Endothelial cell (in vitro differentiated cells): ENCODE data around the gene KRT82. TPM values are rescaled to one million over a fixed set of nuclear protein-coding genes. Genes with fewer than 3 reads are reported as not detected.

Experiments
- DNase-seq: peaks from one replicate; pipeline ENCODE4 v3.0.0; 2021; ENCODE audit warnings: low spot score
- H3K27ac Mint-ChIP-seq: one replicate; pipeline ENCODE4 v1.8.0; 2021; ENCODE audit warnings: mixed read lengths, inconsistent platforms; ENCODE audit not compliant: unreplicated experiment
- H3K27me3 Mint-ChIP-seq: one replicate; pipeline ENCODE4 v1.8.0; 2021; ENCODE audit warnings: mild to moderate bottlenecking, moderate library complexity, mixed read lengths, inconsistent platforms; ENCODE audit not compliant: unreplicated experiment
- H3K36me3 Mint-ChIP-seq: one replicate; pipeline ENCODE4 v1.8.0; 2021; ENCODE audit warnings: mild to moderate bottlenecking, low read depth, mixed read lengths, inconsistent platforms; ENCODE audit not compliant: unreplicated experiment
- H3K4me1 Mint-ChIP-seq: one replicate; pipeline ENCODE4 v1.8.0; 2021; ENCODE audit warnings: mild to moderate bottlenecking, mixed read lengths, inconsistent platforms; ENCODE audit not compliant: unreplicated experiment
- H3K4me3 Mint-ChIP-seq: one replicate; pipeline ENCODE4 v1.8.0; 2021; ENCODE audit warnings: mild to moderate bottlenecking, mixed read lengths, inconsistent platforms; ENCODE audit not compliant: unreplicated experiment
- H3K9me3 Mint-ChIP-seq: one replicate; pipeline ENCODE4 v1.8.0; 2021; ENCODE audit warnings: mixed read lengths, inconsistent platforms; ENCODE audit not compliant: unreplicated experiment
- total RNA-seq: library from RNA; stranded (reverse); fragmentation: NEBNext Ultra II Directional; extraction: Animal tissue kit (Norgen Biotek cat#: 25700); gene quantifications from one replicate; pipeline ENCODE4 v1.2.1, GENCODE V29; 2021; ENCODE audit not compliant: unreplicated experiment
- TF ChIP-seq, protein P1 (sequence below): fragments of 200-600 bp; sonication (generic); IDR thresholded peaks from one replicate; pipeline ENCODE4 v1.5.0; 2021; ENCODE audit warnings: antibody characterized with exemption; ENCODE audit not compliant: unreplicated experiment

KRT82 gene
- total RNA-seq, 1 donor from 2014 or later, result not detected

DNA sequence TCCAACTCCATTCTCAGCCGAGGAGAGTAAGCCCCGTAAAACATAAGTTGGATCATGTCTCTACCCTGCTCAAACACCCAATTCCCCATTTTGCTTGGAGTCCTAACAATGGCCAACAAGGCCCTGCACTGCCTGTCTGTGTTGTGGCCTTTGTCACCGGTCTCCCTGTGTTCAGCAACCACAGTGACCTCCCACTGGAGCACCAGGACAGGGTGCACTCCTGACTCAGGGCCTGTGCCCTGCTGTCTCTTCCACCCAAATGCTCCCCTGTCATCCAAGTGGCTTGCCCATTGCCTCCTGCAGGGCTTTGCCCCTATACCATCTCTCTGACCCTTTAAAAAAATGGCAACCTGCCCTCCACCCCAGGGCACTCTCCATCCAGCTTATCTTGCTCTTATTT is 34.4 kb downstream of the KRT82 start:
- no peaks in the 10 kb centered on the region for H3K36me3 Mint-ChIP-seq
- no peak overlapping the region for H3K27ac Mint-ChIP-seq
- peaks cover under 1% of the 10 kb centered on the region for H3K27me3 Mint-ChIP-seq
- no peak for DNase-seq
- no peaks in the 10 kb centered on the region for H3K4me1 Mint-ChIP-seq
- H3K4me3 Mint-ChIP-seq, result no peak overlapping the region
- no peaks in the 10 kb centered on the region for H3K9me3 Mint-ChIP-seq
- TF ChIP-seq, protein P1, sequence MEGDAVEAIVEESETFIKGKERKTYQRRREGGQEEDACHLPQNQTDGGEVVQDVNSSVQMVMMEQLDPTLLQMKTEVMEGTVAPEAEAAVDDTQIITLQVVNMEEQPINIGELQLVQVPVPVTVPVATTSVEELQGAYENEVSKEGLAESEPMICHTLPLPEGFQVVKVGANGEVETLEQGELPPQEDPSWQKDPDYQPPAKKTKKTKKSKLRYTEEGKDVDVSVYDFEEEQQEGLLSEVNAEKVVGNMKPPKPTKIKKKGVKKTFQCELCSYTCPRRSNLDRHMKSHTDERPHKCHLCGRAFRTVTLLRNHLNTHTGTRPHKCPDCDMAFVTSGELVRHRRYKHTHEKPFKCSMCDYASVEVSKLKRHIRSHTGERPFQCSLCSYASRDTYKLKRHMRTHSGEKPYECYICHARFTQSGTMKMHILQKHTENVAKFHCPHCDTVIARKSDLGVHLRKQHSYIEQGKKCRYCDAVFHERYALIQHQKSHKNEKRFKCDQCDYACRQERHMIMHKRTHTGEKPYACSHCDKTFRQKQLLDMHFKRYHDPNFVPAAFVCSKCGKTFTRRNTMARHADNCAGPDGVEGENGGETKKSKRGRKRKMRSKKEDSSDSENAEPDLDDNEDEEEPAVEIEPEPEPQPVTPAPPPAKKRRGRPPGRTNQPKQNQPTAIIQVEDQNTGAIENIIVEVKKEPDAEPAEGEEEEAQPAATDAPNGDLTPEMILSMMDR, result no peak

DNA sequence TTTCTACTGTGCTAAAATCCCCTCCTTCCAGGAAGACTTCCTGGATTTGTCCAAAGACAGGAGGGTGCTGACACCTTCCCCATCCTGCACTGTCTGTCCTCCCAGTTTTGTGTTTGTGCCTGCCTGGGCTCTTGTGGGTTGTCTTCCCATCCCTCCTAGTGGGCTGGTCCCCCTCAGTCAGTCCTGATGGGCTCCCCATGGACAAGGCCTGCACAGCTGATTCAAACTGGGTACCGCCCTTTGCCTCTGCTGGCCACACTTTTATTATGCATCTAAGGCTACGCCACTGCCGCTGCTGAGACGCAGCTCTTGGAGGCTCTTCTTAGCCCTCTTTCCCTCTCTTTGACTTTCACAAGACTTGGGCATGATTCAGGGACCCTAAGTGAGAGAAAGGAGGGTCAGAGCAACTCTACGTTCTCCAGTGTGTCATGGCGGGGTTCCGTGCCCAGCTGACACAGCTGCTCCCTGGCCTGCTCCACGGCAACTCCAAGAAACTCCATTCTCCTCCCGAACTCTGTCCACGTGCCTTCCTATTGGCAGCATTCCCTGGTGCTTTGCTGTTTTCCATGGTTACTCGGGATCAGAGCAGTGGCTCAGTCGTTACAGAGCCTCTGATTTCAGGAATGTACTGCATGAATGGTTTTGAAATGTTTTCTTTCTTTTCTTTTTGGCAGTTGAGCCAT is 35.1 kb downstream of the KRT82 start:
- TF ChIP-seq, protein P1, result no peak
- no peaks in the 10 kb centered on the region for H3K9me3 Mint-ChIP-seq
- no peaks in the 10 kb centered on the region for H3K4me1 Mint-ChIP-seq
- H3K27me3 Mint-ChIP-seq, result no peaks in the 10 kb centered on the region
- H3K4me3 Mint-ChIP-seq, result no peak overlapping the region
- no peak overlapping the region for H3K27ac Mint-ChIP-seq
- no peak for DNase-seq
- H3K36me3 Mint-ChIP-seq, result no peaks in the 10 kb centered on the region

DNA sequence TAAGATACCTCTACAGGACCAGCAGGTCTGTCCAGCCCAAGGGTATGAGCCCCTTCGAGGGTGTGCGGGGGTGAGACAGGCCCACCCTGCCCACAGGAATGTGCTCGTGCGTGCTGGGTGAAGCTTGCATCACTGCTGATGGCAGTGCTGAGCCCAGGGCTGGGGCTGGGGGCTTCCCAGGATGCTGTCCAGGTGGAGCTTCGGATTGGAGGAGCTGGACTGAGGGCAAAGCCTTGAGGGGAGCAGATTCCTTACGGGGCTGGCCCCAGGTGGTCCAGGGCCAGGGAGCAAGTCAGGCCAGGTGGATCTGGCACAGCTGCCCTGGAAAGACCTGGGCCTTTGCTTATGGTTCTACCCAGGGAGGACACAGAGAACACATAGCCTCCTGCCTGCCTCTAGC is 36.3 kb downstream of the KRT82 start:
- H3K27me3 Mint-ChIP-seq, result peaks cover under 1% of the 10 kb centered on the region
- H3K27ac Mint-ChIP-seq, result no peak overlapping the region
- no peaks in the 10 kb centered on the region for H3K36me3 Mint-ChIP-seq
- no peak overlapping the region for H3K4me3 Mint-ChIP-seq
- H3K9me3 Mint-ChIP-seq, result no peaks in the 10 kb centered on the region
- DNase-seq, result no peak
- H3K4me1 Mint-ChIP-seq, result no peaks in the 10 kb centered on the region
- TF ChIP-seq, protein P1, result no peak

DNA sequence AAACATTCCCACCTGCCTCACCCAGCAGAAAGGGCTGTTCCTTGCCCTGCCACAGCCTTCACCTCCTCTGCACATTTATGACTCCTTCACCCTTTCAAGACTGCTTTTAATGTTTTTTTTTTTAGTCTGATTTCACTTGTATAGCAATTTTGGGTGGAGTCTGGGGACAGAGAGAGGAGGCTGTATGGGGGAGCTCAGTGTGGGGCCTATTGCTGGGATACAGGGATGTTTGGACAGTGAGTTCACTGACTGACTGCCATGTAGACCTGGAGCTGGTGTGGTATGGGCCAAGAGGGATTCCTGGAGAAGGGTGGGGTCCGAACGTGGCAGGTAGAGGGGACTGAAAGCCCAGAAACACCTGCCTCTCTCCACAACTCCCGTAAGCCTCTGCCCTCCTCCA is 36.9 kb downstream of the KRT82 start:
- Mint-ChIP-seq H3K27ac (no peak overlapping the region), H3K36me3 (no peaks in the 10 kb centered on the region), H3K4me3 (no peak overlapping the region), H3K9me3 (no peaks in the 10 kb centered on the region), H3K4me1 (no peaks in the 10 kb centered on the region), H3K27me3 (peaks cover 1% of the 10 kb centered on the region)
- no peak for DNase-seq
- TF ChIP-seq, protein P1, result no peak

DNA sequence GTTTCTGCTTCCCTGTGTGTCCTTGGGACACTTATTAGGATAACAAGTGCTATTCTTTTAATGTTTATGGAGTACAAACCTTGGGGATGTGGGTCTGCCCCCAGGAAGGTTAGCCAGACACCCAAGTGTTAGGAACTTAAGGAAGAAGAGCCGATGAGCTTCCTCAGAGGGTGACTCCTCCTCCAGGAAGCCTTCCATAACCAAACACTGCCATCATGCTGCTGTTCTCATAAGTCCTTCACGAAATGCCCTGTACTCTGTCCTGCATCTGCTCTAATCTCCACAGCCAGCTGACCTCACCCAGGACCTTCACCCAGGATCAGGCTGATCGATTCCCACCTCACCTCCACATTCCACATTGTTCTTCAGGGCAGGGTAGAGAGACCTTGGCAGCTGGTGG is 37.6 kb downstream of the KRT82 start:
- H3K4me1 Mint-ChIP-seq, result no peaks in the 10 kb centered on the region
- no peak overlapping the region for H3K27ac Mint-ChIP-seq
- DNase-seq, result no peak
- no peaks in the 10 kb centered on the region for H3K9me3 Mint-ChIP-seq
- H3K4me3 Mint-ChIP-seq, result no peak overlapping the region
- no peaks in the 10 kb centered on the region for H3K36me3 Mint-ChIP-seq
- peaks cover 1% of the 10 kb centered on the region for H3K27me3 Mint-ChIP-seq
- TF ChIP-seq, protein P1, result no peak
